Peyer's patch (tissue), 4 donors: ENCODE data around the gene HERPUD1. TPM values are rescaled to one million over a fixed set of nuclear protein-coding genes. Genes with fewer than 3 reads are reported as not detected.

Experiments
- DNase-seq, 3 donors: peaks; one replicate each; pipeline ENCODE4 v3.0.0-alpha.2; 2017 to 2019
- H3K27ac ChIP-seq, 4 donors: fragments of 200-600 bp; sonication (generic); one replicate each; pipeline ENCODE4 v1.5.1; 2016 to 2019
- H3K27me3 ChIP-seq, 2 donors: fragments of 200-600 bp; sonication (generic); one replicate each; pipeline ENCODE4 v1.5.1; 2019
- H3K36me3 ChIP-seq, 3 donors: fragments of 200-600 bp; sonication (generic); one replicate each; pipeline ENCODE4 v1.5.1; 2016 to 2019
- H3K4me1 ChIP-seq, 4 donors: fragments of 200-600 bp; sonication (generic); one replicate each; pipeline ENCODE4 v1.5.1; 2016 to 2019
- H3K4me3 ChIP-seq, 4 donors: fragments of 200-600 bp; sonication (generic); 1 replicate in 3 of 4; 2 replicates in 1 of 4; pipeline ENCODE4 v1.5.1; 2016 to 2019; ENCODE audit warnings: mild to moderate bottlenecking in 1 of 4
- H3K9me3 ChIP-seq, 4 donors: fragments of 200-600 bp; sonication (generic); one replicate each; pipeline ENCODE4 v1.5.1; 2016 to 2019; ENCODE audit warnings: mild to moderate bottlenecking in 1 of 4
- POLR2A ChIP-seq, 2 donors: fragments of 450-650 bp; IDR thresholded peaks; one replicate each; pipeline ENCODE4 v1.5.1; 2017; ENCODE audit warnings: antibody characterized with exemption in 2 of 2, mild to moderate bottlenecking in 2 of 2, moderate library complexity in 2 of 2
- total RNA-seq, 4 donors: library from RNA; depleted of rRNA; stranded (reverse); fragments of >200 nt; gene quantifications; one replicate each; pipeline ENCODE4 v1.1.0, GENCODE V29; 2016
- TF ChIP-seq, protein P1 (sequence below), 6 experiments: fragments of 450-650 bp in 4 of 6; fragments of 200-600 bp in 2 of 6; sonication (generic) in 1 of 6; IDR thresholded peaks; one replicate each; pipeline ENCODE4 v1.5.1; 2017 to 2019; ENCODE audit warnings: antibody characterized with exemption in 6 of 6, mild to moderate bottlenecking in 3 of 6, moderate library complexity in 1 of 6

Gene HERPUD1
- total RNA-seq, 4 donors from 2014 or later, result 86.0 to 143 (median 108) TPM

DNA sequence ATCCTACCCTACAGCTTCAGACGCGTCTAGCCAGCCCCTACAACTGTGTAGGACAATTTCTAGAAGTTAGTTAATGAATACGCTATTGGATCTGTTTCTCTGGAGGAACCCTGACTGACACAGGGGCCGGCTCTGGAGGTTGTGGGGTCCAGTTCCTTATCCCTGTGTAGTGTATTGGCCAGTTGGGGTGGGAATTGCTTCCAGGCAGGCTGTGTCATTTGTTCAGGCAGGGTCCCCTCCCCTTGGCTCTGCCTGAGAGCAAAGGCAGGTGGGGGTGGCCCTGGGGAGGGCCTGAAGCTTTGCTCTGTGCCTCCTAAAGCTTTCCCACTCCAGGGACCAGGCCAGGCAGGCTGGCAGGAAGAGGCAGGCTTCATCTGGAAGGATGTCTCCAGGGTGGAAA, 18.1 kb downstream of the HERPUD1 start:
- Histone ChIP-seq H3K9me3 (no peaks in the 10 kb centered on the region), H3K4me1 (peaks cover 0 to 10% (median 4%) of the 10 kb centered on the region in 4 donors), H3K36me3 (peaks cover 0 to 22% (median 0%) of the 10 kb centered on the region in 3 donors), H3K27me3 (no peaks in the 10 kb centered on the region), H3K4me3 (no peak overlapping the region), H3K27ac (peak overlapping the region in 1 of 4 donors; percentile 66)
- peak in 1 of 3 donors; percentile 42 for DNase-seq
- TF ChIP-seq POLR2A (IDR thresholded peaks at IDR 0.05), result no peak
- TF ChIP-seq, protein P1, sequence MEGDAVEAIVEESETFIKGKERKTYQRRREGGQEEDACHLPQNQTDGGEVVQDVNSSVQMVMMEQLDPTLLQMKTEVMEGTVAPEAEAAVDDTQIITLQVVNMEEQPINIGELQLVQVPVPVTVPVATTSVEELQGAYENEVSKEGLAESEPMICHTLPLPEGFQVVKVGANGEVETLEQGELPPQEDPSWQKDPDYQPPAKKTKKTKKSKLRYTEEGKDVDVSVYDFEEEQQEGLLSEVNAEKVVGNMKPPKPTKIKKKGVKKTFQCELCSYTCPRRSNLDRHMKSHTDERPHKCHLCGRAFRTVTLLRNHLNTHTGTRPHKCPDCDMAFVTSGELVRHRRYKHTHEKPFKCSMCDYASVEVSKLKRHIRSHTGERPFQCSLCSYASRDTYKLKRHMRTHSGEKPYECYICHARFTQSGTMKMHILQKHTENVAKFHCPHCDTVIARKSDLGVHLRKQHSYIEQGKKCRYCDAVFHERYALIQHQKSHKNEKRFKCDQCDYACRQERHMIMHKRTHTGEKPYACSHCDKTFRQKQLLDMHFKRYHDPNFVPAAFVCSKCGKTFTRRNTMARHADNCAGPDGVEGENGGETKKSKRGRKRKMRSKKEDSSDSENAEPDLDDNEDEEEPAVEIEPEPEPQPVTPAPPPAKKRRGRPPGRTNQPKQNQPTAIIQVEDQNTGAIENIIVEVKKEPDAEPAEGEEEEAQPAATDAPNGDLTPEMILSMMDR (IDR thresholded peaks at IDR 0.05), result no peak

DNA sequence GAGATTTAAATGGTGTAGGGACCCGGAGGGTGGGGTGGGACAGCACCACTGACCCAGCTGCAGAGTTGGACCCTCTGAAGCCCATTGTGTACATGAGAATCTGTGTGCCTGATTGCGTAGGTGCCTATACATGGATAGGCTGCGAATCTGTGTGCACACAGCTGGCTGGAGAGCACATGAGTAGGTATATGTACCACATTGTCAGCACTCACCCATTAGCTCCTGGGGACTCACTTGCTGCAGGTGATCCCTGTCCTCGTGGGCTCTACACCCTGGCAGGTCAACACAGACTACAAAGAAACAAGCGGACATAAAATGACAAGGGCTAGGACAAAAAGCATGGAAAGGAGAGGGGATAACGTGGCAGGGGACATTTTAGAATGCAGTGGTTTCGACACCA, 18.5 kb downstream of the HERPUD1 start:
- H3K4me3 ChIP-seq, result no peak overlapping the region
- peaks cover 0 to 18% (median 0%) of the 10 kb centered on the region in 3 donors for H3K36me3 ChIP-seq
- no peaks in the 10 kb centered on the region for H3K9me3 ChIP-seq
- H3K27me3 ChIP-seq, result no peaks in the 10 kb centered on the region
- peaks cover 0 to 10% (median 4%) of the 10 kb centered on the region in 4 donors for H3K4me1 ChIP-seq
- TF ChIP-seq, protein P1 (IDR thresholded peaks at IDR 0.05), result no peak
- no peak for TF ChIP-seq POLR2A (IDR thresholded peaks at IDR 0.05)
- H3K27ac ChIP-seq, result peak overlapping the region in 1 of 4 donors; percentile 66
- DNase-seq, result no peak

DNA sequence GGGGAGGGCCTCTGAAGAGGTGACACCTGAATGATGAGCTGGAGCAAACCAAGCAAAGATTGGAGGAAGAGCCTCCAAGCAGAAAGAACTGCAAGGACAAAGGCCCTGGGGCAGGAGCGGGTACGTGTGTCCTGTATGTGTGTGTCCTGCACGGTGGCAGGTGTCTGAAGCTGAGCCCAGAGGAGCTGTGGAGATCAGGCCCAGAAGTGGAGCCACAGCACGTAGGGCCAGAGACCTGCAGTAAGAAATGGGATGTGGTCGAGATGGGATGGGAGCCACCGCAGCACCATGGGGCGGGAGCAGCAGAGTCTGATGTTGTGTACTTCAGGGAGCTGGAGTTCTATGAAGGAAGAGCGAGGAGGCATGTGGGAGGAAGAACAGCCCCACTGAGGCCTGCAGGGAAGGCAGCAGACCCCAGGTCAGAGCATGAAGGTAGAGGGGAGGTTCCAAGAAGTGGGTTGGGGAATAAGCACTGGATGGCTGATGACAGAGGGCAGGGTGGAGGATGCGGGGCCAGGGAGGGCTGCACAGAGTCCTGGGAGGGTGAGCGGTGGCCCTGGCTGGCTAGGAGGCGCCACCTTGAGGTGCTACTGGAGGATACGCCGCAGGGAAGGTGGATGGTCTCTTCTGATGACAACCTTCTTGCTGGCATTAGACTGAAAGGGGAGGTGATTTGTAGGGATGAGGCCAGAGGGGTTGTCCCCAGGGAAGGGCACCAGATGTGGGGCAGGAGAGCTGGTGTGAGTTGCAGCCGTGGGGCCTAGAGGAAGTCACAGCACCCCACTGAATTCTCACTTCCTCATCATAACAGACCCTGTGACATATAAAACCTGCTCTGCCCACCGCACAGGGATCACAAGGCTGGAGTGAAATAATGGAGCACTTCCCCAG, 19.2 kb downstream of the HERPUD1 start:
- TF ChIP-seq, protein P1 (IDR thresholded peaks at IDR 0.05), result peak in 5 of 6 experiments; percentile 30 to 60 (median 53)
- no peak for TF ChIP-seq POLR2A (IDR thresholded peaks at IDR 0.05)
- peak; percentile 63 to 84 (median 81) for DNase-seq
- Histone ChIP-seq H3K9me3 (no peaks in the 10 kb centered on the region), H3K27ac (peak overlapping the region in 2 of 4 donors; percentile 15 to 66), H3K4me1 (peaks cover 0 to 10% (median 4%) of the 10 kb centered on the region in 4 donors), H3K36me3 (peaks cover 0 to 11% (median 0%) of the 10 kb centered on the region in 3 donors), H3K27me3 (no peaks in the 10 kb centered on the region), H3K4me3 (no peak overlapping the region)

DNA sequence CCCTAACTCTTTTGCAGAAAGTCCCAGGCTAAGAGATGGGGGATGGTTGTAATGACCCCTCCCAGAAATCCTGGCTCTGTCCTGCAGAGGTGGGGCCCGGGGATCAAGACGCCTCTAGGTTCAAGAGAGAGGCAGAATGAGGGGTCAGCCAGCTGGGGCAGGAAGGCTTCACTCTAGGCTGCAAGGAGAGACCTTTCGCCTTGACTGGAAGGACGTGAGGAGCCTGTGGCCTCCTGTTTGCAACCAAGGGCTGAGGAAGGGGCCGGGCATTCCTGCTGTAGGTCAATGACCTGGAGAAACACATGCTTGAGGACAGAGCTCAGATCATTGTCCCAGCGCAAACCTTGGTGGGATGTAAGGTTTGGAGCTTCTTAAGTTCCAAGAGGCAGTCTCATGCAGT, 21.1 kb downstream of the HERPUD1 start:
- TF ChIP-seq, protein P1 (IDR thresholded peaks at IDR 0.05), result no peak
- no peak for TF ChIP-seq POLR2A (IDR thresholded peaks at IDR 0.05)
- Histone ChIP-seq H3K4me3 (no peak overlapping the region), H3K9me3 (no peaks in the 10 kb centered on the region), H3K4me1 (peaks cover 0 to 10% (median 4%) of the 10 kb centered on the region in 4 donors), H3K36me3 (no peaks in the 10 kb centered on the region), H3K27me3 (no peaks in the 10 kb centered on the region), H3K27ac (no peak overlapping the region)
- peak in 1 of 3 donors; percentile 41 for DNase-seq

DNA sequence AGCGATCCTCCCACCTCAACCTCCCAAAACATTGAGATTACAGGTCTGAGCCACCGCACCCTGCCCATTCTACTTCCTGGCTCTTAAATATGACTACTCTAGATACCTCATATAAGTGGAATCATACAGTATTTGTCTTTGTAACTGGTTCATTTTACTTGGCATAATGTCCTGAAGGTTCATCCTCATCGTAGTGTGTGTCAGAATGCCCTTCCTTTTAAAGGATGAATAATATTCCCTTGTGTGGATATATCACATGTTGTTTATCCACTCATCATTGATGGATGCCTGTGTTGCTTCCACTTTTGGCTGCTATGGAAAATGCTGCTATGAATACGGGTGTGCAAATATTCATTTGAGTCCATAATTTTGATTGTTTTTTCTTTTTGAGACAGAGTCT, 24.1 kb downstream of the HERPUD1 start:
- DNase-seq, result no peak
- TF ChIP-seq POLR2A (IDR thresholded peaks at IDR 0.05), result no peak
- TF ChIP-seq, protein P1 (IDR thresholded peaks at IDR 0.05), result no peak
- Histone ChIP-seq H3K9me3 (no peaks in the 10 kb centered on the region), H3K36me3 (no peaks in the 10 kb centered on the region), H3K4me3 (no peak overlapping the region), H3K27me3 (no peaks in the 10 kb centered on the region), H3K27ac (no peak overlapping the region), H3K4me1 (peaks cover 0 to 4% (median 0%) of the 10 kb centered on the region in 4 donors)
